K562 (cell line): ENCODE data around the gene TAF8. TPM values are rescaled to one million over a fixed set of nuclear protein-coding genes. Genes with fewer than 3 reads are reported as not detected.
A peak's percentile ranks its signal among the peaks of the same experiment; 100 is the strongest.

ENCODE experiments used
- ATF7 ChIP-seq: fragments of 450-650 bp; IDR thresholded peaks from 2 replicates; pipeline ENCODE4 v1.7.1; 2014; ENCODE audit warnings: mild to moderate bottlenecking, moderate library complexity
- CBFA2T3 ChIP-seq: fragments of 450-650 bp; IDR thresholded peaks from 2 replicates; pipeline ENCODE4 v1.6.1; 2017
- CCNT2 ChIP-seq: IDR thresholded peaks from 2 replicates; pipeline ENCODE4 v1.6.1; 2011; ENCODE audit warnings: borderline replicate concordance, low read depth, mild to moderate bottlenecking, moderate library complexity, mixed read lengths, low read length; ENCODE audit not compliant: insufficient read length; ENCODE audit errors: extremely low read depth
- CEBPG ChIP-seq, 3 experiments: fragments of 200-800 bp in 1 of 3; sonication (Bioruptor generic) in 1 of 3; sonication (generic) in 1 of 3; formaldehyde crosslinking in 1 of 3; IDR thresholded peaks in 2 of 3; conservative IDR thresholded peaks in 1 of 3; 2 replicates each; pipeline versions ENCODE4 v1.6.1 to v1.8.0; 2016 to 2022; ENCODE audit warnings: missing compliant biosample characterization in 2 of 3, missing genetic modification characterization in 2 of 3, mild to moderate bottlenecking in 1 of 3, missing genetic modification reagents in 1 of 3
- CREB1 ChIP-seq, 2 experiments: sonication (generic) in 1 of 2; formaldehyde crosslinking in 1 of 2; IDR thresholded peaks; 2 replicates each; pipeline versions ENCODE4 v1.6.1 to v1.8.0; 2012 to 2022; ENCODE audit warnings: inconsistent platforms in 1 of 2, mild to moderate bottlenecking in 1 of 2, missing genetic modification reagents in 1 of 2, moderate library complexity in 1 of 2
- CSDE1 ChIP-seq, 2 experiments: fragments of 450-650 bp; IDR thresholded peaks; 2 replicates each; pipeline ENCODE4 v1.6.1; 2016; ENCODE audit warnings: mild to moderate bottlenecking in 1 of 2
- DPF2 ChIP-seq: fragments of 450-650 bp; IDR thresholded peaks from 2 replicates; pipeline ENCODE4 v1.6.1; 2016
- GATAD2A ChIP-seq: fragments of 450-650 bp; IDR thresholded peaks from 2 replicates; pipeline ENCODE4 v1.6.1; 2017
- HIVEP1 ChIP-seq: fragments of 250-450 bp; sonication (Bioruptor Pico); IDR thresholded peaks from 2 replicates; pipeline ENCODE4 v1.4.0; 2020; ENCODE audit warnings: mild to moderate bottlenecking
- HNRNPLL ChIP-seq: fragments of 200-400 bp; formaldehyde crosslinking; IDR thresholded peaks from 2 replicates; pipeline ENCODE4 v1.6.1; 2017; ENCODE audit warnings: low read length, low read depth, mild to moderate bottlenecking; ENCODE audit not compliant: poor library complexity, severe bottlenecking
- MCM2 ChIP-seq: fragments of 450-650 bp; IDR thresholded peaks from 2 replicates; pipeline ENCODE4 v1.6.1; 2017; ENCODE audit warnings: low read depth, mild to moderate bottlenecking
- MED1 ChIP-seq: sonication (generic); formaldehyde crosslinking; IDR thresholded peaks from 2 replicates; pipeline ENCODE4 v1.8.1; 2023; ENCODE audit warnings: missing genetic modification reagents, borderline replicate concordance
- MEF2D ChIP-seq: conservative IDR thresholded peaks from 2 replicates; pipeline ENCODE4 v1.6.1; 2016; ENCODE audit warnings: low read depth, missing genetic modification characterization, missing compliant biosample characterization
- NR1H2 ChIP-seq: sonication (generic); formaldehyde crosslinking; IDR thresholded peaks from 2 replicates; pipeline ENCODE4 v1.4.0; 2020; ENCODE audit warnings: mild to moderate bottlenecking, missing genetic modification reagents
- POLR2AphosphoS2 ChIP-seq: IDR thresholded peaks from 2 replicates; pipeline ENCODE4 v1.6.1; 2012; ENCODE audit warnings: low read length, improper control_type of control experiment
- RBM25 ChIP-seq: fragments of 200-400 bp; formaldehyde crosslinking; IDR thresholded peaks from 2 replicates; pipeline ENCODE4 v1.6.1; 2018; ENCODE audit warnings: low read length, low read depth, moderate library complexity; ENCODE audit not compliant: severe bottlenecking
- SMAD1 ChIP-seq: fragments of 150-350 bp; IDR thresholded peaks from 2 replicates; pipeline ENCODE4 v1.6.1; 2014; ENCODE audit warnings: low read length, low read depth; ENCODE audit not compliant: partially characterized antibody
- SRSF7 ChIP-seq: fragments of 200-400 bp; formaldehyde crosslinking; optimal IDR thresholded peaks from 2 replicates; pipeline ENCODE3; 2017; ENCODE audit warnings: mild to moderate bottlenecking, low read depth, low read length
- TAF9B ChIP-seq: fragments of 450-650 bp; IDR thresholded peaks from 2 replicates; pipeline ENCODE4 v1.6.1; 2018; ENCODE audit warnings: mild to moderate bottlenecking; ENCODE audit not compliant: partially characterized antibody
- THAP7 ChIP-seq: fragments of 250-450 bp; sonication (Bioruptor Pico); IDR thresholded peaks from 2 replicates; pipeline ENCODE4 v1.5.0; 2021
- TRIM24 ChIP-seq, 2 experiments: fragments of 450-650 bp; IDR thresholded peaks; 2 replicates each; pipeline ENCODE4 v1.6.1; 2016
- YBX1 ChIP-seq: fragments of 450-650 bp; IDR thresholded peaks from 2 replicates; pipeline ENCODE4 v1.7.1; 2016; ENCODE audit warnings: mild to moderate bottlenecking
- ZHX1 ChIP-seq: fragments of 150-350 bp; conservative IDR thresholded peaks from 2 replicates; pipeline ENCODE4 v1.6.1; 2014; ENCODE audit warnings: low read length
- ZKSCAN1 ChIP-seq: fragments of 150-350 bp; IDR thresholded peaks from 2 replicates; pipeline ENCODE4 v1.6.1; 2016; ENCODE audit warnings: low read depth, low read length
- ZNF165 ChIP-seq: fragments of 250-450 bp; sonication (Bioruptor Pico); IDR thresholded peaks from 2 replicates; pipeline ENCODE4 v1.4.0; 2020; ENCODE audit warnings: borderline replicate concordance
- ZNF24 ChIP-seq: fragments of 450-650 bp; IDR thresholded peaks from 2 replicates; pipeline ENCODE4 v1.6.1; 2016
- ZNF551 ChIP-seq: fragments of 250-450 bp; sonication (Bioruptor Pico); IDR thresholded peaks from 2 replicates; pipeline ENCODE4 v1.5.0; 2021; ENCODE audit warnings: mild to moderate bottlenecking, moderate library complexity
- ZNF644 ChIP-seq: fragments of 200-800 bp; sonication (Bioruptor generic); IDR thresholded peaks from 2 replicates; pipeline ENCODE4 v1.6.1; 2016; ENCODE audit warnings: low read depth, missing genetic modification characterization, missing compliant biosample characterization
- ZNF764 ChIP-seq: fragments of 250-450 bp; sonication (Bioruptor Pico); IDR thresholded peaks from 2 replicates; pipeline ENCODE4 v1.4.0; 2020; ENCODE audit warnings: low read depth, mild to moderate bottlenecking, moderate library complexity
- polyA plus RNA-seq, 8 experiments: library from polyadenylated mRNA; depleted of rRNA in 4 of 8; stranded (reverse) in 5 of 8; unstranded in 3 of 8; fragments of >200 nt; fragmentation: Nextera tagmentation in 2 of 8; fragmentation: Illumina TruSeq in 1 of 8; extraction: Ambion mirVana in 2 of 8; extraction: Trizol in 1 of 8; gene quantifications; 2 replicates each; pipeline versions ENCODE4 v1.2.1 to v1.2.3, GENCODE V29; 2011 to 2014; ENCODE audit warnings: inconsistent platforms in 1 of 8, missing spikeins in 1 of 8
- total RNA-seq, 7 experiments: library from RNA; depleted of rRNA in 6 of 7; stranded (reverse); fragments of >200 nt in 6 of 7; fragmentation: Illumina TruSeq in 2 of 7; extraction: Trizol in 2 of 7; gene quantifications; 2 replicates each; pipeline versions ENCODE4 v1.2.1 to v1.2.3, GENCODE V29; 2011 to 2021; ENCODE audit warnings: low replicate concordance in 1 of 7

TAF8 gene
- total and polyA plus RNA-seq, 9 of the 15 experiments (the other 6 are each of a cell fraction or from before 2014, with no cell fraction given), result 29.4 to 84.0 (median 52.6) TPM

GRCh38 chr6:42043787-42044475 is 6.4 kb upstream of the TAF8 start (continued):
- TF ChIP-seq HIVEP1 (CRISPR knock-in tag) (no peak), SRSF7 (no peak), CCNT2 (no peak), MEF2D (tag) (no peak), CBFA2T3 (no peak), HNRNPLL (no peak), TRIM24 (IDR thresholded peaks at IDR 0.05) (no peak), DPF2 (peak; percentile 40; the same call in 1 of the 2 replicates), CSDE1 (IDR thresholded peaks at IDR 0.05) (no peak), MCM2 (no peak), YBX1 (no peak), CEBPG (CRISPR knock-in tag; IDR thresholded peaks at IDR 0.05) (no peak), CEBPG (tag; conservative IDR thresholded peaks at IDR 0.05 in 1 of 2, IDR thresholded peaks at IDR 0.05 in 1 of 2) (no peak), ZKSCAN1 (peak; percentile 47; the same call in 1 of the 2 replicates), TAF9B (no peak), ZHX1 (no peak), NR1H2 (CRISPR knock-in tag) (no peak), GATAD2A (no peak), ATF7 (peak; percentile 70), ZNF24 (peak; percentile 83), ZNF551 (CRISPR knock-in tag) (no peak), CREB1 (IDR thresholded peaks at IDR 0.05) (no peak), CREB1 (CRISPR knock-in tag; IDR thresholded peaks at IDR 0.05) (no peak), THAP7 (no peak), ZNF165 (CRISPR knock-in tag) (0 out of 2 replicates have a peak, but pooled peaks have one; percentile 68), MED1 (CRISPR knock-in tag) (no peak), ZNF644 (no peak), ZNF764 (no peak), SMAD1 (peak; percentile 13), POLR2AphosphoS2 (no peak), RBM25 (no peak)
